IPS-NIHi11 (cell line): ENCODE data around the gene CADM2.
"Not testable (repeated sequence)": the region's sequence is repeated elsewhere in the genome, so short reads cannot be mapped to it uniquely, and the experiment has no call there.

Experiments
- DNase-seq: peaks from one replicate; pipeline ENCODE4 v3.0.0; 2012; ENCODE audit warnings: mixed read lengths, low spot score

Gene CADM2

GRCh38 chr3:85481411-85482212 lies 522.8 kb downstream of the CADM2 start:
- DNase-seq = no peak

- DNase-seq = no peak
Measured at GRCh38 chr3:85482213-85482490, 523.4 kb downstream of the CADM2 start.

- no peak for DNase-seq
Measured at GRCh38 chr3:85483986-85484385, 525.2 kb downstream of the CADM2 start.

GRCh38 chr3:85487375-85487774 lies 528.6 kb downstream of the CADM2 start:
- no peak for DNase-seq

GRCh38 chr3:85495602-85496001 lies 536.8 kb downstream of the CADM2 start:
- DNase-seq = no peak

GRCh38 chr3:85498177-85498576 lies 539.4 kb downstream of the CADM2 start:
- DNase-seq = no peak

GRCh38 chr3:85502148-85502875 lies 543.5 kb downstream of the CADM2 start:
- DNase-seq = no peak

GRCh38 chr3:85504129-85504784 lies 545.5 kb downstream of the CADM2 start:
- not testable (repeated sequence) for DNase-seq

GRCh38 chr3:85504785-85505511 lies 546.2 kb downstream of the CADM2 start:
- DNase-seq = not testable (repeated sequence)

- DNase-seq = not testable (repeated sequence)
Measured at GRCh38 chr3:85507052-85507451, 548.3 kb downstream of the CADM2 start.

- no peak for DNase-seq
Measured at GRCh38 chr3:85508659-85509058, 549.9 kb downstream of the CADM2 start.

GRCh38 chr3:85516146-85516545 lies 557.4 kb downstream of the CADM2 start:
- no peak for DNase-seq

- DNase-seq = no peak
Measured at GRCh38 chr3:85524104-85524503, 565.3 kb downstream of the CADM2 start.

GRCh38 chr3:85525264-85525663 lies 566.5 kb downstream of the CADM2 start:
- DNase-seq = no peak

GRCh38 chr3:85533586-85533985 lies 574.8 kb downstream of the CADM2 start:
- no peak for DNase-seq

GRCh38 chr3:85535517-85535916 lies 576.7 kb downstream of the CADM2 start:
- DNase-seq = no peak

- DNase-seq = no peak
Measured at GRCh38 chr3:85539232-85539631, 580.4 kb downstream of the CADM2 start.

- DNase-seq = peak; percentile 15
Measured at GRCh38 chr3:85554153-85554552, 595.4 kb downstream of the CADM2 start.

- no peak for DNase-seq
Measured at GRCh38 chr3:85560088-85560785, 601.4 kb downstream of the CADM2 start.

- DNase-seq = peak; percentile 70
Measured at GRCh38 chr3:85567071-85567676, 608.4 kb downstream of the CADM2 start.

GRCh38 chr3:85570819-85571218 lies 612.0 kb downstream of the CADM2 start:
- no peak for DNase-seq
